Measurements from ENCODE around the gene RBBP8NL.

RBBP8NL gene, protein sequence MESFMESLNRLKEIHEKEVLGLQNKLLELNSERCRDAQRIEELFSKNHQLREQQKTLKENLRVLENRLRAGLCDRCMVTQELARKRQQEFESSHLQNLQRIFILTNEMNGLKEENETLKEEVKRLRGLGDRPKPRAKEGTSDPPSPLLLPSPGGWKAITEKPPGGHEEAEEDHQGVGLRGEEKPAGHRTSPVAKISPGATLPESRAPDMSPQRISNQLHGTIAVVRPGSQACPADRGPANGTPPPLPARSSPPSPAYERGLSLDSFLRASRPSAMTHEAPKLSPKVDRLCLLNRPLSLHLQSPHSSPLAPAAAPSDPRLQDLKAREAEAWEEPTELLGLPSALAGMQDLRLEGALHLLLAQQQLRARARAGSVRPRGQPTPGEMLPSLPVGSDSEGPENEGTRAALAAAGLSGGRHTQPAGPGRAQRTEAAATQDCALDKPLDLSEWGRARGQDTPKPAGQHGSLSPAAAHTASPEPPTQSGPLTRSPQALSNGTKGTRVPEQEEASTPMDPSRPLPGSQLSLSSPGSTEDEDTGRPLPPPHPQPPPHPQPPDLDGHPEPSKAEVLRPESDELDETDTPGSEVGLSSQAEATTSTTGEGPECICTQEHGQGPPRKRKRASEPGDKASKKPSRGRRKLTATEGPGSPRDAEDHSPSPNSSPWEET

GRCh38 chr20:62427172-62428001 lies at the start of gene RBBP8NL:
TSS of gene RBBP8NL (minus strand) at chr20:62427539. CDS start at chr20:62419647, 7,892 bp downstream.
- DNase-seq, result no peak

DNA sequence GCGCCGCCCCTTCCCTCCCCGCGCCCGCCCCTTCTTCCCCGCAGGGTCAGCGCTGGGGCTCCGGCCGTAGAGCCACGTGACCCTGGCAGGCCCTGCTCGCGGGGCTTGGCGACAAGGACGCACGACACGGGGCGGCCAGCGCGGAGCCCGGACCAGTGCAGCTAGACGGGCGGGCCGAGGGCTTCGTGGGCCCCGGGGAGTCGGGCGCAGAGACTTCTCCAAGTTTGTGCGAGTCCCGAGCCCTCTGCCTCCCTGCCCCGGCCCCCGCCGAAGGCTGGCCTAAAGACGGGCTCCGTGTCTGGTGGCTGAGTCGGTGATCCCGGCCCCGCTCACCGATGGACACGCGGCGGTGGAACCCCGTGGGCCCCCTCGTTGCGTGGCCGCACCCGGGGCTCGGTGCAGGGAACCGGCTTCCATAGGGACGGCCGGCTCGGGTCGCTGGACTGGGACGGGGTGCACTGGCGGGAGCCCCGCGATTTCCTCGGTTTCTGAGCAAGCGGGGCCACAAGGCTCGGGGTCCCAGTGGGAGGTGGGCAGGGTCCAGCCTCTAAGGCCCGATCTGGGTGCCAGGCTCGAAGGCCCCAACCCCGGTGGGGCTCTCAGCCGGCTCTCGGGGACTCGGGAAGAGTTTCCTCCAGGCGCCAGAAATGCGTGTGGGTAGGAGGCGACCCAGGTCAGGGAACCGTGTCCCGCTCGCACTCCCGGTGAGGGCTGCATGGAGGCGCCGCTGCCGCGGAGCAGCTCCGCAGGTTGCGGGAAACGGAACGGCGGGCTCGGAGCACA lies 48.9 kb upstream of the RBBP8NL start:
- no peak for DNase-seq

DNA sequence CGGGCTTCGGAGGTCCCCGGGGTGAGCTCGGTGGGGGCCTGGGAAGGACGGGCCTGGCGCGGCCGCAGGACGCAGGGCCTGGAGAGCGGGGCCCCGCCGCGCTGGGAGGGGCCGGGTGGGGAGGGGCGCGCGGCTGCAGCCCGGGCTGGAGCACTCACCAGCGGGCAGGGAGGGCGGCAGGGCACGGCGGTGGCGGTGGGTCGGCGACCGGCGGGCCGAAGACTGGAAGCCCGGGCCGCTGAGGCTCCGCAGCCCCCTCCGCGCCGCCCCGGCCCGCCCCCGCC lies 48.4 kb upstream of the RBBP8NL start, which contains the start of gene GATA5:
GATA5 (minus strand) TSS at position 224 of the 284 bp plus-strand sequence. CDS start 474 bp downstream, outside the sequence.
- no peak for DNase-seq

DNA sequence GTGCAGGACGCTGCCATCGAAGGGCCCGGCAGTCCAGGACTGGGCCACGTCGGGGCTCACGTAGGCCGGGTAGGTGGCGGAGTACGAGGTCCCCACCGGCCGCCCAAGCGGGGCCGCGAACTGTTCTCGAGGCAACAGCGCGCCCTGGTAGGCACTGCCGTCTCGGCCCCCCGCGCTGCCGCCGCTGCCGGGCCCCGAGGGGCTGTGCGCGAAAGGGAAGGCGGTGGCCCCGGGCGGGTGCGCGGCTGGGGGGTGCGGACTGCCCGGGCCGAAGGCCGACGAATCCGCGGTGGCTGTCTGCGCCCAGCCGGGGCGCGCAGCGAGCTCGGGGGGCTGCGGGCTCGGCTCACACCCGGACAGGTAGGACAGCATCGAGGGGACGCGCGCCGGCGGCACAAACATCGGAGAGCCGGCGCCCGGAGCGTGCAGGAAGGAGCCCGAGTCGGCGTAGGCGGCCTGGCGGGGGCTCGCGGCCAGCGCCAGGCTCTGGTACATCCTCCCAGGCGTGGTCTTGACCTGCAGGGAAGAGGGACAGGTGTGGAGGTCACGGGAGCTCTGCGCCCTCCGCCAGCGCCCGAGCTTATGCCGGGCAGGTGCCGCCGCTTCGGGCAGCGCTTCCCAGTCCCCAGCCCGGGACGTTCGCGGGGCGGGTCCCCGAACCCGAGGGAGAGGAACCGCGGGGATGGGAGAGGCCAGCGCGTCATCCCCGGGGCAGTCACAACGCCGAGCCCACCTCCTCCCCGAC lies 47.9 kb upstream of the RBBP8NL start:
- DNase-seq, result no peak

GRCh38 chr20:62474604-62475026 lies 47.3 kb upstream of the RBBP8NL start:
- no peak for DNase-seq

DNA sequence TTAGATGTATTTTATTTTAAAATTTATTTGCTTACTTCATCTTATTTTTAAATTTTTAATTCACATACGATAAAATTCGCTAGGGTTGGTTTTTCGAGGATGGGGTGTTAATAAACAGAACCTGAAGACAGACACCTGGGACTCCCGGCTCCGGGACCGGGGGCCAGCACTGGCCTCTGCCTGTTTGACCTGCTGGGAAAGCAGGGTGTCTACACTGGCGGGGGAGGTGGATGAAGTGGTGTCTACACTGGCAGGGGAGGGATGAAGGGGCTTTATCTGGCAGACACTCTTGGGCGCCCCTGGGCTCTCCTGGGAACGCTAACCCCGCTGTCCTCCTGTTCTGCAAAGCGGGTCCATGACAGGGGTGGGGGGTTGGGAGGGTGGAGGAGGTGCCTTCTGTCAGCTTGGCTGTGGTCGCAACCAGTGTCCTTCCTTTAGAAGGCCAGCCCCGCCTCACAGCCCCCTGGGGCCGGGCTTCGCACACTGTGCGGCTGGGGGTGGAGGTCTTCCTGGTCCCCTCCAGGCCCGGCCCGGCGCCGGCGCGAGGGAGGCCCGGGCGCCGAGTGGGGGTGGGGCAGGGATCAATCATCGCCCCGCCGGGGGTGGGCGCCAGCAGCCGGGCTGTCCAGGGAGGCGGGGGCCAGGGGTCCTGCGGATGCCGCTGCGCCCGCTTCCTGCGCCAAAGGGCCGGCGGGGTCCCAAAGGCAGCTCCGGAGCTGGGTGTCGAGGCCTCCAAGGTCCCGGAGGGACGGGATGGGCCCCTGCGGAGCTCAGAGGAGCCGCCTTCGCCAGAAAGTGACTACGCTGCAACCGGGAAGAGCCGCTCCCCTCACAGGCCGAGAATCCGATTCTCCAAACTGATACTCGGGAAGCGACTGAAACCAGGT lies 46.6 kb upstream of the RBBP8NL start:
- no peak for DNase-seq

DNA sequence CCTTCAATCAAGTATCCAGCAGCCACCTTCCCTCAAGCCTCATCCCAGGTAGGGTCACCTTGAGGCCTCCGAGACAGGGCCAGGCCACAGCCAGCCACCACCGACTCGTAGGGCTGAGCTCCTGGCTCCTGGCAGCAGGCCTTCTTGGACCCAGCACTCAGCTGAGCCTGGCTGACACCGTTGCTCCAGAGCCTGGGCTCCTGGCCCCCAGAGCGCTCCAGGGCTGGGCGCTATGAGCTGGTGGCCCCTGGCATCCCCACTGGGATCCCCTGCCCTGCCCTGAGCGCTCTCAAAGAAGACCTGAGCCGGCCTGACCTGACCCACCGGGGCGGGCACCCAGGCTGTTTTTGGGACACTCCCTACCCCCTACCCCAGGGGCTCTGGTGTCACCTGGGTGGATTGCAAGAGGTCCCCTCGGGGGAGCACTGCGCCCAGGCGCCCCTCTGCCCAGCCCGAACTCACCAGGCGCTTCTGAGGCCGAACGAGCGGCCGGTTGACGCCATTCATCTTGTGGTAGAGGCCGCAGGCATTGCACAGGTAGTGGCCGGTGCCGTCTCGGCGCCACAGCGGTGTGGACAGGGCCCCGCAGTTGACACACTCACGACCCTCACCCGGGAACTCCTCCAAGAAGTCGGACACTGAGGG lies 45.7 kb upstream of the RBBP8NL start:
- no peak for DNase-seq

DNA sequence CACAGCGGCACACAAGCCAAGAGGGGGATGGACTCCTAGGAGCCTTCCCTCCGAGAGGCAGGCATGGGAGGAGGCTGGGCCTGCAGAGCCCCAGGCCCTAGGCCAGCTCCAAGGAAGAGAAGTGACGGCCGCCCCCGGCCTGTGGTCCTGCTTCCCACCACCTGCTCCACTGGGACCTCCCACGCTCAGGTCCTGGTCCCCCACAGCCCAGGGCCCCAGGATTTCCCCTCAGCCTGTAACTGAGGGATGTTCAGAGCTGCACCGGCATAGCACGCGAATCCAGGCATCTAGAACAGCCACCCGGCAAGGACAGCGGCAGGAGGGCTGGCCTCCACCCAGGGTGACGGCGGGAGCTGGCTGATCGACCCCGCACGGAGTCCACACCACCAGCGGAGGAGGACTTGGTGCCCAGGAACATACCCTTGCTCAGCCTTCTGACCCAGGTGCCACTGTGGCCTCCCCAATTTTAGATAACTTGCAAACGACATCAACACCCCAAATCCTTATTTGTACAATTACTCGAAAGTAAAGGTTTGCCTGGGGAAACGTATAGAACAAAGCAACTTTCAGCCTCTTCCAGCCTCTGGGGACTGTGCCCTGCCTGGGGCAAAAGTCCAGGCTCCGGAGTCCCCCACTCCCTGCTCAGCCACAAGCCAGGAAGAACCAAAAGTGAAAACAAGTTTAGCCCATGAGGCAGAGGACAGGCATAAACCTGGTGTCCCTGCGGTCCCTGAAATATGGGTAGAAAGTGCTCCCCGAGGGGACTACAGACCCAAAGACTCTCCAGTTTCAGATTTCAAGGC lies 45.0 kb upstream of the RBBP8NL start:
- no peak for DNase-seq

- no peak for DNase-seq
Observed at GRCh38 chr20:62470459-62470858, 43.1 kb upstream of the RBBP8NL start.

- no peak for DNase-seq
Observed at GRCh38 chr20:62470001-62470400, 42.7 kb upstream of the RBBP8NL start.

DNA sequence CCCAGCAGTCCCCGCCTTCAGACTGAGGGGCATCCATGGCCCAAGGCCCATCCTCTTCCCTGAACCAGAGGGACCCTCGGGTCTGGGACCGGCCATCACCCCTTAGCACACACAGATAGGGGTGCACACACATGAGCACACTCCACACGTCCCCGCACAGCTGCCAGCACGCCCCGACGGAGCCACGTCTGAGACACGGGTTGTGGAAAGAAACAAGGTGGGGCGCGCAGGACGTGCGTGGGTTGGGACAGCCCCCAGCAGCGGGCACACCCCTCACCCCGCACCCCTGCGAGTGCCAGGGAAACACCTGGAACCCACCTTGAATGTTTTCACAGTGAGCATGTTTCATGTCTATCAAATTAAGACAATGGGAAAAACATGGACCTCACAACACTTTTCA lies 42.0 kb upstream of the RBBP8NL start:
- no peak for DNase-seq

- no peak for DNase-seq
Observed at GRCh38 chr20:62466806-62467537, 39.6 kb upstream of the RBBP8NL start.

GRCh38 chr20:62466072-62466760 lies 38.9 kb upstream of the RBBP8NL start:
- DNase-seq, result no peak

- DNase-seq, result no peak
Observed at GRCh38 chr20:62464990-62465389, 37.7 kb upstream of the RBBP8NL start.

- DNase-seq, result no peak
Observed at GRCh38 chr20:62464425-62464770, 37.1 kb upstream of the RBBP8NL start.

GRCh38 chr20:62463651-62464424 lies 36.5 kb upstream of the RBBP8NL start:
- DNase-seq, result no peak

DNA sequence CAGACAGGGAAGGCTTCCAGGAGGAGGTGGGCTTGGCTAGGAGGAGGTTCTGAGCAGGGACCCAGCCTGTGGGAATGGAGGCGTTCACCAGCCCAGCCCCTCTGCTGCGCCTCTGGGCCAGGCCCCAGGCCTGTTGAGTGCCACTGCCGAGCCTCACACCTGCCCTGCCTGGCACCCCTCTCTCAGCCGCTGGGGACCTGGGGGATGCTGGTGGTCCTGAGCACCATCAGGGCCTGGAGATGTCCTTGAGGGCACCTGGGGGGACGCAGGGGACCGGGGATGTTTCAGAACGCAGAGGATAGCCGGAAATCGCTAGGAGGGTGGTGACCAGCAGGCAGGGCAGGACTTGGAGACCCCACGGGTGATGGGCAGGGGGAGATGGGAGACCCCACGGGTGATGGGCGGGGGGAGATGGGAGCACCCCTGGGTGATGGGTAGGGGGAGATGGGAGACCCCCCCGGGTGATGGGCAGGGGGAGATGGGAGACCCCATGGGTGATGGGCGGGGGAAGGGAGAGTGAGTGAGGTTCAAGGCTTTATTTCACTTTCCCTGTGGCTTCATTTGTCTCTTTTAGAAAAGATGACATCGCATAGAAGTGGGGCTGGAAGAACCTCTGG lies 35.7 kb upstream of the RBBP8NL start:
- DNase-seq, result no peak
